Measurements from ENCODE around the gene RGL1.

GRCh38 chr1:183898001-183898396, 93.1 kb downstream of the RGL1 start:
- no peak for TF ChIP-seq POLR2A (IDR thresholded peaks at IDR 0.05)
- TF ChIP-seq CTCF (IDR thresholded peaks at IDR 0.05): no peak
